ENCODE data around the gene DUS2. TPM values are rescaled to one million over a fixed set of nuclear protein-coding genes. Genes with fewer than 3 reads are reported as not detected.
"Not testable (repeated sequence)": the region's sequence is repeated elsewhere in the genome, so short reads cannot be mapped to it uniquely, and the experiment has no call there.

The DUS2 gene
- total RNA-seq, 2 experiments from 2014 or later: 19.9 to 32.4 TPM

DNA sequence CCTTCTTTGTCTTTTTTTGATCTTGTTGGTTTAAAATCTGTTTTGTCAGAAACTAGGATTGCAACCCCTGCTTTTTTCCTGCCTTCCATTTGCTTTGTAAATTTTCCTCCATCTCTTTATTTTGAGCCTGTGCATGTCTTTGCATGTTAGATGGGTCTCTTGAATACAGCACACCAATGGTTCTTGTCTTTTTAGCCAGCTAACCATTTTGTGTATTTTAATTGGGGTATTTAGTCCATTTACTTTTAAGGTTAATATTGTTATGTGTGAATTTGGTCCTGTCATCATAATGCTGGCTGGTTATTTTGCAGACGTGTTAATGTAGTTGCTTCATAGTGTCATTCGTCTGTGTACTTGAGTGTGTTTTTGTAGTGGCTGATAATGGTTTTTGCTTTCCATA is 88.3 kb downstream of the DUS2 start:
- Histone ChIP-seq H3K9me3 (ENCODE audit: low read length) (peaks cover 20% of the 10 kb centered on the region; the same call in 1 of the 2 replicates), H3K36me3 (ENCODE audit: insufficient read depth, low read length) (peaks cover 7% of the 10 kb centered on the region), H3K4me1 (ENCODE audit: insufficient read depth, low read length, poor library complexity, severe bottlenecking) (peaks cover 13% of the 10 kb centered on the region), H3K9me2 (ENCODE audit: insufficient read depth, low read length) (no peaks in the 10 kb centered on the region), H2AFZ (ENCODE audit: low read length) (no peak overlapping the region), H3K4me2 (ENCODE audit: low read length) (no peak overlapping the region), H3K27ac (ENCODE audit: low read depth, low read length, poor library complexity, severe bottlenecking) (no peak overlapping the region), H3K79me2 (ENCODE audit: insufficient read depth, low read depth, low read length) (peaks cover 98% of the 10 kb centered on the region), H4K20me1 (ENCODE audit: insufficient read depth, low read length) (peaks cover 10% of the 10 kb centered on the region; the same call in 1 of the 2 replicates), H3K4me3 (ENCODE audit: low read depth, low read length, poor library complexity, severe bottlenecking) (no peak overlapping the region)
- TF ChIP-seq, protein P1, sequence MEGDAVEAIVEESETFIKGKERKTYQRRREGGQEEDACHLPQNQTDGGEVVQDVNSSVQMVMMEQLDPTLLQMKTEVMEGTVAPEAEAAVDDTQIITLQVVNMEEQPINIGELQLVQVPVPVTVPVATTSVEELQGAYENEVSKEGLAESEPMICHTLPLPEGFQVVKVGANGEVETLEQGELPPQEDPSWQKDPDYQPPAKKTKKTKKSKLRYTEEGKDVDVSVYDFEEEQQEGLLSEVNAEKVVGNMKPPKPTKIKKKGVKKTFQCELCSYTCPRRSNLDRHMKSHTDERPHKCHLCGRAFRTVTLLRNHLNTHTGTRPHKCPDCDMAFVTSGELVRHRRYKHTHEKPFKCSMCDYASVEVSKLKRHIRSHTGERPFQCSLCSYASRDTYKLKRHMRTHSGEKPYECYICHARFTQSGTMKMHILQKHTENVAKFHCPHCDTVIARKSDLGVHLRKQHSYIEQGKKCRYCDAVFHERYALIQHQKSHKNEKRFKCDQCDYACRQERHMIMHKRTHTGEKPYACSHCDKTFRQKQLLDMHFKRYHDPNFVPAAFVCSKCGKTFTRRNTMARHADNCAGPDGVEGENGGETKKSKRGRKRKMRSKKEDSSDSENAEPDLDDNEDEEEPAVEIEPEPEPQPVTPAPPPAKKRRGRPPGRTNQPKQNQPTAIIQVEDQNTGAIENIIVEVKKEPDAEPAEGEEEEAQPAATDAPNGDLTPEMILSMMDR (conservative IDR thresholded peaks at IDR 0.05; ENCODE audit: low read length): no peak
- no peak for TF ChIP-seq EZH2phosphoT487 (IDR thresholded peaks at IDR 0.05; ENCODE audit: borderline replicate concordance, low read depth, low read length)
- CTCF ChIA-PET (ENCODE audit: unreplicated experiment): no interaction called here
- BruUV-seq (replicated peaks): no TSS peak
- intact Hi-C loops (cut with micrococcal nuclease; ENCODE audit: unreplicated experiment): no loop called here
- no peak for DNase-seq (ENCODE audit: low spot score)
- POLR2A ChIA-PET: interaction anchor here (0.8 kb wide), 1 partner anchor 10 kb away, joined by 3 read pairs; no protein-coding TSS in a partner anchor

DNA sequence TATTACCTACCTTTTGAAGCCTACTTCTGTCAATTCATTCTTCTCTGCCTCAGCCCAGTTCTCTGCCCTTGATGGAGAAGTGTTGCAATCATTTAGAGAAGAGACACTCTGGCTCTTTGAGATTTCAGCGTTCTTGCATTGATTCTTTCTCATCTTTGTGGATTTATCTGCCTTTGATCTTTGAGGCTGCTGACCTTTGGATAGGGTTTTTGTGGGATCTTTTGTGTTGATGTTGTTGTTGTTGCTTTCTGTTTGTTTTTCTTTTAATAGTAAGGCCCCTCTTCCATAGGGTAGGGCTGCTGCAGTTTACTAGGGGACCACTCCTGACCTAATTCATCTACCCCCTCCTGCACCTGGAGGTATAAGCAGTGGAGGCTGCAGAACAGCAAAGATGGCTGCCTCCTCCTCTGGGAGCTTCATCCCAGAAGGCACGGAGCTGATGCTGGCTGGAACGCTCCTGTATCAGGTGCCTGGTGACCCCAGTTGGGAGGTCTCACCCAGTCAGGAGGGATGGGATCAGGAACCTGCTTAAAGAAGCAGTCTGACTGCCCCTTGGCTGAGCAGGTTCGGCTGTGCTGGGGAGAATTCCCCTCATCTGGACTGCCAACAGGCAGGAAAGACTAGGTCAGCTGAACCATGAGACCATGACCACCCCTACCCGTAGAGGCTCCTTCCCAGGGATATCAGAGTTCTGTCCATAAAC is 90.1 kb downstream of the DUS2 start:
- peaks cover 26% of the 10 kb centered on the region for H4K20me1 ChIP-seq (ENCODE audit: insufficient read depth, low read length)
- H3K4me2 ChIP-seq (ENCODE audit: low read length): no peak overlapping the region
- no peak for DNase-seq (ENCODE audit: low spot score)
- CTCF ChIA-PET (ENCODE audit: unreplicated experiment): no interaction called here
- H2AFZ ChIP-seq (ENCODE audit: low read length): no peak overlapping the region
- POLR2A ChIA-PET: interaction anchor here (0.6 to 1.2 kb wide), 5 partner anchors 11 to 1018 kb away, joined by 3 to 6 read pairs (median 4); no protein-coding TSS in a partner anchor
- TF ChIP-seq EZH2phosphoT487 (IDR thresholded peaks at IDR 0.05; ENCODE audit: borderline replicate concordance, low read depth, low read length): no peak
- TF ChIP-seq, protein P1 (conservative IDR thresholded peaks at IDR 0.05; ENCODE audit: low read length): no peak
- H3K9me2 ChIP-seq (ENCODE audit: insufficient read depth, low read length): no peaks in the 10 kb centered on the region
- intact Hi-C loops (cut with micrococcal nuclease; ENCODE audit: unreplicated experiment): no loop called here
- no peak overlapping the region for H3K27ac ChIP-seq (ENCODE audit: low read depth, low read length, poor library complexity, severe bottlenecking)
- H3K4me1 ChIP-seq (ENCODE audit: insufficient read depth, low read length, poor library complexity, severe bottlenecking): peaks cover 17% of the 10 kb centered on the region
- BruUV-seq (replicated peaks): no TSS peak
- H3K9me3 ChIP-seq (ENCODE audit: low read length): peaks cover 17% of the 10 kb centered on the region; the same call in 1 of the 2 replicates
- no peaks in the 10 kb centered on the region for H3K36me3 ChIP-seq (ENCODE audit: insufficient read depth, low read length)
- peaks cover 98% of the 10 kb centered on the region for H3K79me2 ChIP-seq (ENCODE audit: insufficient read depth, low read depth, low read length)
- no peak overlapping the region for H3K4me3 ChIP-seq (ENCODE audit: low read depth, low read length, poor library complexity, severe bottlenecking)

DNA sequence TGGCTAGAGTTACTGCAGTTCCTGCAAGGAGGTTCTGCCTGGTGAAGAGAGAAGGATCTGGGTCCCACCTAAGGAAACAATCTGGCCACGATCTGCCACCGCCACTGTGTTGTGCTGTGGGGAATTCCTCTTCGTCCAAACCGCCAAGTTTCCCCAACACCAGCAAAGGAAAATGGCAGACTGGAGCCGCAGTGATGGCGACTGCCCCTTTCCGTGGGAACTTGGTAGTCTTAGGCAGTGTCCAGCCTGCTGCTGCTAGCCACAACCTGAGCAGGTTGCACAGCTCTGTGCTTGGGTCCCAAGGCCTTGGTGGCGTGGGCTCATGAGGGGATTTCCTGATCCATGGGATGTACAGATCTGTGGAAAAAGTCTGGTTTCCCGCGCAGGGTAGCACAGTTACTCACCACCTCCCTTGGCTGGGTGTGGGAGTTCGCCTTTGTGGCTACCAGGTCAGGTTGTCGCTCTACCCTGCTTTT is 90.7 kb downstream of the DUS2 start:
- peaks cover 31% of the 10 kb centered on the region for H4K20me1 ChIP-seq (ENCODE audit: insufficient read depth, low read length)
- ChIA-PET POLR2A (interaction anchor here (0.6 kb wide), 1 partner anchor 11 kb away, joined by 6 read pairs; no protein-coding TSS in a partner anchor), CTCF (ENCODE audit: unreplicated experiment) (no interaction called here)
- H2AFZ ChIP-seq (ENCODE audit: low read length): no peak overlapping the region
- H3K9me2 ChIP-seq (ENCODE audit: insufficient read depth, low read length): no peaks in the 10 kb centered on the region
- peaks cover 22% of the 10 kb centered on the region for H3K4me1 ChIP-seq (ENCODE audit: insufficient read depth, low read length, poor library complexity, severe bottlenecking)
- no peaks in the 10 kb centered on the region for H3K36me3 ChIP-seq (ENCODE audit: insufficient read depth, low read length)
- H3K9me3 ChIP-seq (ENCODE audit: low read length): peaks cover 12% of the 10 kb centered on the region; the same call in 1 of the 2 replicates
- no peak overlapping the region for H3K4me2 ChIP-seq (ENCODE audit: low read length)
- TF ChIP-seq, protein P1 (conservative IDR thresholded peaks at IDR 0.05; ENCODE audit: low read length): no peak
- no peak overlapping the region for H3K4me3 ChIP-seq (ENCODE audit: low read depth, low read length, poor library complexity, severe bottlenecking)
- H3K79me2 ChIP-seq (ENCODE audit: insufficient read depth, low read depth, low read length): peaks cover 98% of the 10 kb centered on the region
- intact Hi-C loops (cut with micrococcal nuclease; ENCODE audit: unreplicated experiment): no loop called here
- DNase-seq (ENCODE audit: low spot score): no peak
- BruUV-seq (replicated peaks): no TSS peak
- no peak overlapping the region for H3K27ac ChIP-seq (ENCODE audit: low read depth, low read length, poor library complexity, severe bottlenecking)

DNA sequence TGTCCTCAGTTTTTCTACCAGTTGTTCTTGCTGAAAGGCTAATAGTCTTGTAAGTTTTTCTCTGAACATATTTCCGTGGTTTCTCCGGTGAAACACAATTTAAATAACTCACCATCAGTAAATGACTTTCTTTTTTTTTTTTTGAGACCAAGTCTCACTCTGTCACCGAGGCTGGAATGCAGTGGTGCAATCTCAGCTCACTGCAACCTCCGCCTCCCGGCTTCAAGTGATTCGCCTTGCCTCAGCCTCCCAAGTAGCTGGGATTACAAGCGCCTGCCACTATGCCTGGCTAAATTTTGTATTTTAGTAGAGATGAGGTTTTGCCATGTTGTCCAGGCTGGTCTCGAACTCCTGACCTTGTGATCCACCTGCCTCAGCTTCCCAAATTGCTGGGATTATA is 91.9 kb downstream of the DUS2 start:
- H3K36me3 ChIP-seq (ENCODE audit: insufficient read depth, low read length); intact Hi-C loops (cut with micrococcal nuclease; ENCODE audit: unreplicated experiment); H3K9me2 ChIP-seq (ENCODE audit: insufficient read depth, low read length); H3K27ac ChIP-seq (ENCODE audit: low read depth, low read length, poor library complexity, severe bottlenecking); DNase-seq (ENCODE audit: low spot score); CTCF ChIA-PET (ENCODE audit: unreplicated experiment); H3K4me2 ChIP-seq (ENCODE audit: low read length); H2AFZ ChIP-seq (ENCODE audit: low read length); H3K9me3 ChIP-seq (ENCODE audit: low read length); H3K4me3 ChIP-seq (ENCODE audit: low read depth, low read length, poor library complexity, severe bottlenecking); BruUV-seq (replicated peaks): not testable (repeated sequence)
- Histone ChIP-seq H3K79me2 (ENCODE audit: insufficient read depth, low read depth, low read length) (peaks cover 98% of the 10 kb centered on the region), H3K4me1 (ENCODE audit: insufficient read depth, low read length, poor library complexity, severe bottlenecking) (peaks cover 33% of the 10 kb centered on the region), H4K20me1 (ENCODE audit: insufficient read depth, low read length) (peaks cover 40% of the 10 kb centered on the region)
- POLR2A ChIA-PET: interaction anchor here (0.7 kb wide), 1 partner anchor 20 kb away, joined by 3 read pairs; no protein-coding TSS in a partner anchor

Measured in OCI-LY7 (cell line).